Loucy (cell line): ENCODE results near the gene GPATCH2.

Experiments
- CTCF ChIP-seq: fragments of 200-600 bp; sonication (generic); conservative IDR thresholded peaks from 2 replicates; pipeline ENCODE4 v1.5.1; 2014; ENCODE audit warnings: mild to moderate bottlenecking, antibody characterized with exemption, low read length
- EZH2phosphoT487 ChIP-seq: fragments of 200-600 bp; IDR thresholded peaks from 2 replicates; pipeline ENCODE4 v1.6.1; 2018; ENCODE audit warnings: antibody characterized with exemption, mild to moderate bottlenecking, moderate library complexity, borderline replicate concordance

DNA sequence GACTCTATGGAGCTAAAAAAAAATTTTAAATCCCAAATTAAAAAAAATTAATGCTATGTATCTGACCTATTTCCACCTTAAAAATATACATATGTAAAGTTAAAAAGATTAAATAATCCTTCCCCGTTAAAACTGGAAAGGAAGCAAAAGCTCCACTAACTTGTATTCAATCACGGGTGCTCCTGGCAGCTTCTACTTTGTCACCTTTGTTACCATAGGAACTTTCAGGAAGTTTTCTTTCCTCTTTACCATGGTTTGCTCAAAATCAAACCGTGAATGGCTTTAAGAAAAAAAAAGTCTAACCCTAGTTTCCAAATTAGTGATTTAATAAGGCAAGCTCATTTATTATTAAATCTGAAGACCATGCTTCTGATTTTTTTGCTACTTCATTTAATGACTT is 3.5 kb downstream of the GPATCH2 start:
- TF ChIP-seq CTCF (no peak), EZH2phosphoT487 (no peak)
